GM12891 (cell line): ENCODE measurements around the gene ALKBH3.

Source experiments
- POLR2A ChIP-seq: IDR thresholded peaks from 2 replicates; pipeline ENCODE4 v1.6.1; 2011; ENCODE audit warnings: low read depth, low read length, control low read depth
- POLR2AphosphoS5 ChIP-seq: IDR thresholded peaks from 2 replicates; pipeline ENCODE4 v1.6.1; 2011; ENCODE audit warnings: low read depth, low read length, control low read depth
- SPI1 ChIP-seq: IDR thresholded peaks from 2 replicates; pipeline ENCODE4 v1.6.1; 2011; ENCODE audit warnings: low read depth, low read length, control low read depth
- TAF1 ChIP-seq: IDR thresholded peaks from 2 replicates; pipeline ENCODE4 v1.6.1; 2011; ENCODE audit warnings: low read depth, low read length, control low read depth

DNA sequence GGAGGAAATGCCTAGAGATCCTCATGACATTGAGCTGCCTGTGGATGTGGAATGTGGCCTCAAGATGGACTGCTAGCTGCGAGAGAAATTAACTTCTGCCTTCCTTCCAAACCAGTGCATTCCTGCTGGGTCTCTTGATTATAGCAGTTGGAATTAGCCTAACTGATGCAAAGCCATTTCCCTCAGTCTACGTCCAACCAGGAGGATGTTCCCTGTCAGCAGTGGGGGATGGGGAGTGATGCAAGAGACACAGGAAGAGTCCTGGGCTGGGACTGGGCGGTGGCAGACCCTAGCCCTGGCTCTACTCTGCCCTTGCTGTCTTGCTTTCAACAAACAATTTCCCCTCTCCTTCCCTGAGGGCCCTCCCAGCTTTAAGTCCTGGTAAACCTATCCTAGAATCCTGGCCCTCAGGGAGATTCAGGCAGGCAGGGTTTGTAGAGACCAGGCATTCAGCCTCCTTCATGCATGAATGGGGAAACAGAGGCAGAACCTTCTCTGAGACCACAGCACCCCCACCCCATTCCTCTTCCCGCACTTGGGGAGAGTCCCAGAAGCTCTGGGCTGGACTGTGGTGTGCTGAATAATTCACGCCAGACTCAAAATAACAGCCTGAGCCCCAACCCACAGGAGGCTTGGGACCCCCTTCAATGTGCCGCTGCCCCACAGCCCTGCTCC lies 78.8 kb downstream of the ALKBH3 start:
- TF ChIP-seq TAF1, result no peak
- TF ChIP-seq POLR2AphosphoS5, result no peak
- no peak for TF ChIP-seq POLR2A
- no peak for TF ChIP-seq SPI1
